SK-N-MC (cell line): ENCODE measurements around the gene NRIP3.

ENCODE experiments used
- EZH2 ChIP-seq: fragments of 200-600 bp; sonication (generic); IDR thresholded peaks from one replicate; pipeline ENCODE4 v1.6.1; 2017; ENCODE audit warnings: antibody characterized with exemption
- POLR2AphosphoS5 ChIP-seq: IDR thresholded peaks from 2 replicates; pipeline ENCODE4 v1.6.1; 2012; ENCODE audit warnings: mild to moderate bottlenecking, low read depth, low read length, borderline replicate concordance

GRCh38 chr11:8948886-8949285, 54.9 kb downstream of the NRIP3 start:
- TF ChIP-seq POLR2AphosphoS5 (no peak), EZH2 (no peak)
